Fibroblast of lung (primary cell): ENCODE measurements around the gene LINGO3. TPM values are rescaled to one million over a fixed set of nuclear protein-coding genes. Genes with fewer than 3 reads are reported as not detected.

Experiments
- DNase-seq, 2 donors: peaks; one replicate each; pipeline versions ENCODE4 v3.0.0 to v3.0.0-alpha.2; 2010; ENCODE audit warnings: low read depth in 2 of 2
- H2AFZ ChIP-seq: 2 replicates; pipeline ENCODE4 v1.5.1; 2012; ENCODE audit warnings: low read length, control low read depth, inconsistent platforms
- H3K27ac ChIP-seq: 2 replicates; pipeline ENCODE4 v1.5.1; 2011; ENCODE audit warnings: low read length, control low read depth; ENCODE audit not compliant: insufficient read depth
- H3K27me3 ChIP-seq: 2 replicates; pipeline ENCODE4 v1.5.1; 2011; ENCODE audit warnings: mild to moderate bottlenecking, low read length; ENCODE audit not compliant: control insufficient read depth, insufficient read depth
- H3K36me3 ChIP-seq: 2 replicates; pipeline ENCODE4 v1.5.1; 2011; ENCODE audit warnings: low read length; ENCODE audit not compliant: control insufficient read depth, insufficient read depth
- H3K4me1 ChIP-seq: 2 replicates; pipeline ENCODE4 v1.5.1; 2011; ENCODE audit warnings: low read length; ENCODE audit not compliant: control insufficient read depth, insufficient read depth; ENCODE audit errors: extremely low read depth
- H3K4me2 ChIP-seq: 2 replicates; pipeline ENCODE4 v1.5.1; 2011; ENCODE audit warnings: low read length, control low read depth; ENCODE audit not compliant: insufficient read depth; ENCODE audit errors: extremely low read depth
- H3K4me3 ChIP-seq, 4 experiments: fragments of 200-600 bp in 1 of 4; sonication (generic) in 1 of 4; replicated peaks in 1 of 4; 2 replicates each; pipeline ENCODE4 v1.5.1; 2011 to 2016; ENCODE audit warnings: low read length in 4 of 4, low read depth in 3 of 4, mild to moderate bottlenecking in 3 of 4, control low read depth in 2 of 4, inconsistent platforms in 1 of 4, mixed read lengths in 1 of 4; ENCODE audit not compliant: insufficient read depth in 1 of 4; ENCODE audit errors: control extremely low read depth in 1 of 4
- H3K79me2 ChIP-seq: 2 replicates; pipeline ENCODE4 v1.5.1; 2012; ENCODE audit warnings: mild to moderate bottlenecking, low read length, inconsistent platforms; ENCODE audit not compliant: control insufficient read depth, insufficient read depth
- H3K9ac ChIP-seq: 2 replicates; pipeline ENCODE4 v1.5.1; 2011; ENCODE audit warnings: mild to moderate bottlenecking, low read length, control low read depth; ENCODE audit not compliant: insufficient read depth
- H3K9me3 ChIP-seq: 2 replicates; pipeline ENCODE4 v1.5.1; 2012; ENCODE audit warnings: low read depth, low read length; ENCODE audit not compliant: control insufficient read depth, insufficient read depth
- H4K20me1 ChIP-seq: 2 replicates; pipeline ENCODE4 v1.5.1; 2011; ENCODE audit warnings: low read length; ENCODE audit not compliant: control insufficient read depth, insufficient read depth; ENCODE audit errors: extremely low read depth
- CTCF ChIP-seq, 2 donors: IDR thresholded peaks in 1 of 2; conservative IDR thresholded peaks in 1 of 2; 1 replicate in 1 of 2; 2 replicates in 1 of 2; pipeline ENCODE4 v1.5.1; 2011 to 2012; ENCODE audit warnings: low read length in 2 of 2, control low read depth in 1 of 2, inconsistent platforms in 1 of 2, low read depth in 1 of 2, mild to moderate bottlenecking in 1 of 2
- EZH2 ChIP-seq: IDR thresholded peaks from 2 replicates; pipeline ENCODE4 v1.5.1; 2012; ENCODE audit warnings: low read length, control low read depth, mild to moderate bottlenecking; ENCODE audit errors: missing control alignments
- polyA plus RNA-seq, 2 donors: library from polyadenylated mRNA; depleted of rRNA in 1 of 2; stranded (reverse) in 1 of 2; unstranded in 1 of 2; fragments of >200 nt; gene quantifications; 2 replicates each; pipeline ENCODE4 v1.2.1, GENCODE V29; 2011 to 2012; ENCODE audit warnings: missing spikeins in 1 of 2
- total RNA-seq: library from RNA; depleted of rRNA; stranded (reverse); fragments of >200 nt; gene quantifications from 2 replicates; pipeline ENCODE4 v1.2.1, GENCODE V29; 2014

Gene LINGO3
- total and polyA plus RNA-seq, 2 donors (not counting 1 experiment from before 2014, with no cell fraction given): not detected

DNA sequence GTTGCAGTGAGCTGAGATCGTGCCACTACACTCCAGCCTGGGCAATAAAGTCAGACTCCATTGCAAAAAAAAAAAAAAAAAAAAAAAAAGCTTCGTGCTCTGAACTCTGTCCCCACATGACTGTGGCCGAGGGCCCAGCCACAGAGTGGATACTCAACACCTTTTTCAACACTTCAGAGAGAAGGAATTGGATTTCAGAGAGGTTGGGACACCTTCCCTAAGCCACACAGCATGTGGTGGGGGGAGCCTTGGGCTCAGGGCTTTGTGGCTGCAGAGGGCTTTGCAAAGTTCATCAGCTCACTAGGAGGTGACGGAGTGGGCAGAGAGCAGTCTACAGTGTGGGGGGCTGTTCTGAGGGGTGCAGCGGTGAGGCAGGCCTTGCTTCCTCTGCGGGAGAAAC is 11.0 kb upstream of the LINGO3 start:
- Histone ChIP-seq H3K27ac (no peak overlapping the region), H3K36me3 (peaks cover 3% of the 10 kb centered on the region), H3K4me3 (no peak overlapping the region), H3K27me3 (no peaks in the 10 kb centered on the region), H3K9ac (no peak overlapping the region), H2AFZ (no peak overlapping the region), H4K20me1 (no peaks in the 10 kb centered on the region), H3K9me3 (no peaks in the 10 kb centered on the region), H3K4me1 (no peaks in the 10 kb centered on the region), H3K79me2 (no peaks in the 10 kb centered on the region), H3K4me2 (no peak overlapping the region)
- no peak for DNase-seq
- no peak for TF ChIP-seq CTCF (conservative IDR thresholded peaks at IDR 0.05 in 1 of 2, IDR thresholded peaks at IDR 0.05 in 1 of 2; ENCODE audit: low read depth in 1 of 2, low read length in 2 of 2)
- no peak for TF ChIP-seq EZH2

DNA sequence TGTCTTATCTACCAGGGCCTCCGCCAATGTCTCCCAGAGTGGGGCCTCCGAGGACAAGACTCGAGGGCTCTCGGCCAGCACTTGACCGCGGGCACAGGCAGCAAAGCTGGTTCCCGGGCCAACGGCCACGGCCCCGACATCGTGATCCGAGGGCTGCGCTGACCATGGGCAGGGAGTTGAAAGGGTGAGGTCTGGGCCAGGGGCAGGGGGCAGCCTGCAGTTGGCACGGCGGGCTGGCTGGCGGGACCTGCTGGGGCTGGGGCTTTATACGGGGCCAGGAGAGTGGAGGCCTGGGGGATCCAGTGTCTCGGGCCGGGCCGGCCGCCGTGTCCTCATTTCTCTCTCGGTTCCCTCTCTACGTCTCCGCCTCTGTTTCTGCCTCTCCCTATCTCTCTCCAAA is 9.8 kb upstream of the LINGO3 start:
- Histone ChIP-seq H3K27ac (no peak overlapping the region), H3K4me3 (no peak overlapping the region), H3K27me3 (peaks cover 3% of the 10 kb centered on the region), H3K9me3 (no peaks in the 10 kb centered on the region), H3K4me1 (no peaks in the 10 kb centered on the region), H2AFZ (no peak overlapping the region), H4K20me1 (no peaks in the 10 kb centered on the region), H3K36me3 (peaks cover 3% of the 10 kb centered on the region), H3K79me2 (no peaks in the 10 kb centered on the region), H3K4me2 (no peak overlapping the region), H3K9ac (no peak overlapping the region)
- TF ChIP-seq CTCF (conservative IDR thresholded peaks at IDR 0.05 in 1 of 2, IDR thresholded peaks at IDR 0.05 in 1 of 2; ENCODE audit: low read depth in 1 of 2, low read length in 2 of 2): no peak
- TF ChIP-seq EZH2: no peak
- DNase-seq: no peak

DNA sequence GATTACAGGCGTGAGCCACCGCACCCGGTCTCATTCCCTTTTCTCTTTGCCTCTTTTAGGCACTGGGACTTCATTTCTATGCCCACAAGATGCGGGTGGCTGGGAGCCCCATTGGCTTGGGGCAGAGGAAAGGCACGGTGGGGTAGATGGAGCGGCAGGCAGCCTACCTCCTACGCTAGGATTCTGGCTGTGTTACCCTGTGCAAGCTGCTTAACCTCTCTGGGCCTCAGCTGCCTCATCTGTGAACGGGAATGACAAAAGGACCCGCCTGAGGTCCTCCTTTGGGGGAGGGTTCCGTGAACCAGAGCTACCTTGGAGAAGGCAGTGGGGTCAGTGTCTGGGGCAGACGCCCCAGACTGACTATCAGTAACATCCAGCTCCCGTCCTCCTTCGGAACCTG is 9.3 kb upstream of the LINGO3 start:
- H3K27me3 ChIP-seq: peaks cover 3% of the 10 kb centered on the region
- H3K36me3 ChIP-seq: peaks cover 3% of the 10 kb centered on the region
- no peak overlapping the region for H2AFZ ChIP-seq
- H3K9me3 ChIP-seq: no peaks in the 10 kb centered on the region
- no peak for DNase-seq
- H3K4me3 ChIP-seq: no peak overlapping the region
- H3K9ac ChIP-seq: no peak overlapping the region
- H3K79me2 ChIP-seq: no peaks in the 10 kb centered on the region
- TF ChIP-seq CTCF (conservative IDR thresholded peaks at IDR 0.05 in 1 of 2, IDR thresholded peaks at IDR 0.05 in 1 of 2; ENCODE audit: low read depth in 1 of 2, low read length in 2 of 2): no peak
- no peak for TF ChIP-seq EZH2
- no peaks in the 10 kb centered on the region for H4K20me1 ChIP-seq
- no peak overlapping the region for H3K4me2 ChIP-seq
- H3K27ac ChIP-seq: no peak overlapping the region
- no peaks in the 10 kb centered on the region for H3K4me1 ChIP-seq
